GM23338 (cell line): ENCODE results near the gene EPX. TPM values are rescaled to one million over a fixed set of nuclear protein-coding genes. Genes with fewer than 3 reads are reported as not detected.

ENCODE experiments used
- ATAC-seq: fragments of 200-7000 bp; cut with Tn5 transposase; 3 replicates; pipeline ENCODE4 v1.9.1; 2020
- DNase-seq: peaks from one replicate; pipeline ENCODE4 v3.0.0-alpha.2; 2015; ENCODE audit warnings: low spot score
- H2AFZ ChIP-seq: fragments of 200-600 bp; sonication (generic); 2 replicates; pipeline ENCODE4 v1.8.0; 2016; ENCODE audit warnings: antibody characterized with exemption, mild to moderate bottlenecking, moderate library complexity
- H3F3A ChIP-seq: fragments of 200-600 bp; sonication (generic); replicated peaks from 2 replicates; pipeline ENCODE4 v1.8.0; 2017; ENCODE audit warnings: antibody characterized with exemption, mixed run types, low read depth
- H3K27ac ChIP-seq: fragments of 200-600 bp; sonication (generic); 2 replicates; pipeline ENCODE4 v1.6.1; 2016; ENCODE audit warnings: low read depth
- H3K27me3 ChIP-seq: fragments of 200-600 bp; sonication (generic); 2 replicates; pipeline ENCODE4 v1.8.0; 2016; ENCODE audit warnings: mild to moderate bottlenecking, mixed run types, moderate library complexity; ENCODE audit not compliant: insufficient read depth
- H3K36me3 ChIP-seq: fragments of 200-600 bp; sonication (generic); 2 replicates; pipeline ENCODE4 v1.8.0; 2016; ENCODE audit warnings: mild to moderate bottlenecking; ENCODE audit not compliant: insufficient read depth
- H3K4me1 ChIP-seq: fragments of 200-600 bp; sonication (generic); 2 replicates; pipeline ENCODE4 v1.8.0; 2016; ENCODE audit warnings: mild to moderate bottlenecking, moderate library complexity; ENCODE audit not compliant: insufficient read depth
- H3K4me2 ChIP-seq: fragments of 200-600 bp; sonication (generic); 2 replicates; pipeline ENCODE4 v1.7.1; 2017; ENCODE audit warnings: mixed run types
- H3K4me3 ChIP-seq: fragments of 200-600 bp; sonication (generic); 2 replicates; pipeline ENCODE4 v1.6.1; 2016; ENCODE audit warnings: mixed run types
- H3K79me2 ChIP-seq: fragments of 200-600 bp; sonication (generic); replicated peaks from 2 replicates; pipeline ENCODE4 v1.8.0; 2017; ENCODE audit warnings: mild to moderate bottlenecking; ENCODE audit not compliant: insufficient read depth
- H3K9me2 ChIP-seq: fragments of 200-600 bp; sonication (generic); 2 replicates; pipeline ENCODE4 v1.8.0; 2017; ENCODE audit not compliant: insufficient read depth
- H4K20me1 ChIP-seq: fragments of 200-600 bp; sonication (generic); replicated peaks from 2 replicates; pipeline ENCODE4 v1.8.0; 2017; ENCODE audit warnings: mild to moderate bottlenecking; ENCODE audit not compliant: insufficient read depth
- H3K27ac Mint-ChIP-seq: 2 replicates; pipeline ENCODE4 v1.8.0; 2020; ENCODE audit warnings: inconsistent platforms, mild to moderate bottlenecking, moderate library complexity, mixed read lengths
- H3K27me3 Mint-ChIP-seq: 3 replicates; pipeline ENCODE4 v1.8.0; 2022; ENCODE audit warnings: low read depth, mild to moderate bottlenecking, moderate library complexity, mixed read lengths, inconsistent platforms; ENCODE audit not compliant: insufficient read depth, poor library complexity
- H3K36me3 Mint-ChIP-seq: 3 replicates; pipeline ENCODE4 v1.8.0; 2021; ENCODE audit warnings: low read depth, mild to moderate bottlenecking, inconsistent platforms, moderate library complexity, mixed read lengths
- H3K4me1 Mint-ChIP-seq: 3 replicates; pipeline ENCODE4 v1.8.0; 2020; ENCODE audit warnings: mild to moderate bottlenecking, inconsistent platforms, mixed read lengths
- H3K4me3 Mint-ChIP-seq: 3 replicates; pipeline ENCODE4 v1.8.0; 2021; ENCODE audit warnings: moderate library complexity, mild to moderate bottlenecking, inconsistent platforms, mixed read lengths
- H3K9me3 Mint-ChIP-seq: 3 replicates; pipeline ENCODE4 v1.8.0; 2020; ENCODE audit warnings: moderate library complexity, mild to moderate bottlenecking, inconsistent platforms, mixed read lengths
- EZH2 ChIP-seq: fragments of 200-600 bp; sonication (generic); IDR thresholded peaks from one replicate; pipeline ENCODE4 v1.8.0; 2017; ENCODE audit warnings: antibody characterized with exemption, mild to moderate bottlenecking, low read depth; ENCODE audit not compliant: unreplicated experiment
- JUNB ChIP-seq: IDR thresholded peaks from one replicate; pipeline ENCODE4 v1.6.1; 2016; ENCODE audit warnings: antibody characterized with exemption; ENCODE audit not compliant: unreplicated experiment
- NANOG ChIP-seq: IDR thresholded peaks from 2 replicates; pipeline ENCODE4 v1.6.1; 2016; ENCODE audit warnings: antibody characterized with exemption, borderline replicate concordance
- POLR2AphosphoS5 ChIP-seq: IDR thresholded peaks from 2 replicates; pipeline ENCODE4 v1.6.1; 2016; ENCODE audit warnings: antibody characterized with exemption, low read depth
- STAT1 ChIP-seq: IDR thresholded peaks from one replicate; pipeline ENCODE4 v1.6.1; 2016; ENCODE audit warnings: antibody characterized with exemption; ENCODE audit not compliant: unreplicated experiment
- ZNF114 ChIP-seq: fragments of 250-450 bp; sonication (Bioruptor Pico); IDR thresholded peaks from 2 replicates; pipeline ENCODE4 v1.5.0; 2020; ENCODE audit warnings: mild to moderate bottlenecking, moderate library complexity
- ZNF331 ChIP-seq: fragments of 250-450 bp; sonication (Bioruptor Pico); IDR thresholded peaks from 2 replicates; pipeline ENCODE4 v1.5.0; 2020; ENCODE audit warnings: low read depth, mild to moderate bottlenecking, moderate library complexity
- polyA plus RNA-seq: library from polyadenylated mRNA; unstranded; fragments of >200 nt; fragmentation: Nextera tagmentation; extraction: Ambion mirVana; gene quantifications from 2 replicates; pipeline ENCODE4 v1.2.1, GENCODE V29; 2016
- total RNA-seq: library from RNA; depleted of rRNA; stranded (reverse); fragments of >200 nt; shearing (Covaris generic); gene quantifications from 2 replicates; pipeline ENCODE4 v1.2.3, GENCODE V29; 2014
- TF ChIP-seq, protein P1 (sequence below): fragments of 250-450 bp; sonication (Bioruptor Pico); IDR thresholded peaks from 2 replicates; pipeline ENCODE4 v1.5.0; 2020; ENCODE audit warnings: mild to moderate bottlenecking, moderate library complexity
- TF ChIP-seq, protein P2 (sequence below), 2 experiments: fragments of 200-600 bp in 1 of 2; sonication (generic) in 1 of 2; conservative IDR thresholded peaks; 2 replicates each; pipeline versions ENCODE4 v1.5.1 to v1.6.1; 2016 to 2017; ENCODE audit warnings: antibody characterized with exemption in 2 of 2, low read depth in 2 of 2, mild to moderate bottlenecking in 2 of 2, moderate library complexity in 1 of 2

EPX gene
- total and polyA plus RNA-seq, 2 experiments from 2014 or later = 0.10 TPM; not detected in 1

DNA sequence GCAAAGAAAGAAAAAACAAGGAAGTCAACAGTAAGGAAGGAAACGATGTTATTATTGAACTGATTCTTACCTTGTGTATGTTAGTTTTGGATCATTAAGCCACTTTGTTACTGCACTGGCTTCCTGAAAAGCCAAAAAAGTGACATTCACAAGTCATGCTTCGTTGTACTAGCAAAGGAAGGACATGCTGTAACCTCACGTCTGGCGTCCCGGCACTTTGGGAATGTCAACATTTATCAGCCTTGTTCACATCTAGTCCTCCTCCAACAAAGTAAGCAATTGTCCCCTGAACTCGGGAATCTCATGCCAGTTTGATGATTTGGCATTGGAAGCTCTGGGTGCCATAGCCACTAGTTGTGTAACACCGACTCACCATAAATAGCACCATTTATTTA lies 27.3 kb downstream of the EPX start (continued):
- TF ChIP-seq, protein P1, sequence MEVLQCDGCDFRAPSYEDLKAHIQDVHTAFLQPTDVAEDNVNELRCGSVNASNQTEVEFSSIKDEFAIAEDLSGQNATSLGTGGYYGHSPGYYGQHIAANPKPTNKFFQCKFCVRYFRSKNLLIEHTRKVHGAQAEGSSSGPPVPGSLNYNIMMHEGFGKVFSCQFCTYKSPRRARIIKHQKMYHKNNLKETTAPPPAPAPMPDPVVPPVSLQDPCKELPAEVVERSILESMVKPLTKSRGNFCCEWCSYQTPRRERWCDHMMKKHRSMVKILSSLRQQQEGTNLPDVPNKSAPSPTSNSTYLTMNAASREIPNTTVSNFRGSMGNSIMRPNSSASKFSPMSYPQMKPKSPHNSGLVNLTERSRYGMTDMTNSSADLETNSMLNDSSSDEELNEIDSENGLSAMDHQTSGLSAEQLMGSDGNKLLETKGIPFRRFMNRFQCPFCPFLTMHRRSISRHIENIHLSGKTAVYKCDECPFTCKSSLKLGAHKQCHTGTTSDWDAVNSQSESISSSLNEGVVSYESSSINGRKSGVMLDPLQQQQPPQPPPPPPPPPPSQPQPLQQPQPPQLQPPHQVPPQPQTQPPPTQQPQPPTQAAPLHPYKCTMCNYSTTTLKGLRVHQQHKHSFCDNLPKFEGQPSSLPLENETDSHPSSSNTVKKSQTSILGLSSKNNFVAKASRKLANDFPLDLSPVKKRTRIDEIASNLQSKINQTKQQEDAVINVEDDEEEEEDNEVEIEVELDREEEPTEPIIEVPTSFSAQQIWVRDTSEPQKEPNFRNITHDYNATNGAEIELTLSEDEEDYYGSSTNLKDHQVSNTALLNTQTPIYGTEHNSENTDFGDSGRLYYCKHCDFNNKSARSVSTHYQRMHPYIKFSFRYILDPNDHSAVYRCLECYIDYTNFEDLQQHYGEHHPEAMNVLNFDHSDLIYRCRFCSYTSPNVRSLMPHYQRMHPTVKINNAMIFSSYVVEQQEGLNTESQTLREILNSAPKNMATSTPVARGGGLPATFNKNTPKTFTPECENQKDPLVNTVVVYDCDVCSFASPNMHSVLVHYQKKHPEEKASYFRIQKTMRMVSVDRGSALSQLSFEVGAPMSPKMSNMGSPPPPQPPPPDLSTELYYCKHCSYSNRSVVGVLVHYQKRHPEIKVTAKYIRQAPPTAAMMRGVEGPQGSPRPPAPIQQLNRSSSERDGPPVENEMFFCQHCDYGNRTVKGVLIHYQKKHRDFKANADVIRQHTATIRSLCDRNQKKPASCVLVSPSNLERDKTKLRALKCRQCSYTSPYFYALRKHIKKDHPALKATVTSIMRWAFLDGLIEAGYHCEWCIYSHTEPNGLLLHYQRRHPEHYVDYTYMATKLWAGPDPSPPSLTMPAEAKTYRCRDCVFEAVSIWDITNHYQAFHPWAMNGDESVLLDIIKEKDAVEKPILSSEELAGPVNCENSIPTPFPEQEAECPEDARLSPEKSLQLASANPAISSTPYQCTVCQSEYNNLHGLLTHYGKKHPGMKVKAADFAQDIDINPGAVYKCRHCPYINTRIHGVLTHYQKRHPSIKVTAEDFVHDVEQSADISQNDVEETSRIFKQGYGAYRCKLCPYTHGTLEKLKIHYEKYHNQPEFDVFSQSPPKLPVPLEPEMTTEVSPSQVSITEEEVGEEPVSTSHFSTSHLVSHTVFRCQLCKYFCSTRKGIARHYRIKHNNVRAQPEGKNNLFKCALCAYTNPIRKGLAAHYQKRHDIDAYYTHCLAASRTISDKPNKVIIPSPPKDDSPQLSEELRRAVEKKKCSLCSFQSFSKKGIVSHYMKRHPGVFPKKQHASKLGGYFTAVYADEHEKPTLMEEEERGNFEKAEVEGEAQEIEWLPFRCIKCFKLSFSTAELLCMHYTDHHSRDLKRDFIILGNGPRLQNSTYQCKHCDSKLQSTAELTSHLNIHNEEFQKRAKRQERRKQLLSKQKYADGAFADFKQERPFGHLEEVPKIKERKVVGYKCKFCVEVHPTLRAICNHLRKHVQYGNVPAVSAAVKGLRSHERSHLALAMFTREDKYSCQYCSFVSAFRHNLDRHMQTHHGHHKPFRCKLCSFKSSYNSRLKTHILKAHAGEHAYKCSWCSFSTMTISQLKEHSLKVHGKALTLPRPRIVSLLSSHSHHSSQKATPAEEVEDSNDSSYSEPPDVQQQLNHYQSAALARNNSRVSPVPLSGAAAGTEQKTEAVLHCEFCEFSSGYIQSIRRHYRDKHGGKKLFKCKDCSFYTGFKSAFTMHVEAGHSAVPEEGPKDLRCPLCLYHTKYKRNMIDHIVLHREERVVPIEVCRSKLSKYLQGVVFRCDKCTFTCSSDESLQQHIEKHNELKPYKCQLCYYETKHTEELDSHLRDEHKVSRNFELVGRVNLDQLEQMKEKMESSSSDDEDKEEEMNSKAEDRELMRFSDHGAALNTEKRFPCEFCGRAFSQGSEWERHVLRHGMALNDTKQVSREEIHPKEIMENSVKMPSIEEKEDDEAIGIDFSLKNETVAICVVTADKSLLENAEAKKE (CRISPR knock-in tag) = no peak

DNA sequence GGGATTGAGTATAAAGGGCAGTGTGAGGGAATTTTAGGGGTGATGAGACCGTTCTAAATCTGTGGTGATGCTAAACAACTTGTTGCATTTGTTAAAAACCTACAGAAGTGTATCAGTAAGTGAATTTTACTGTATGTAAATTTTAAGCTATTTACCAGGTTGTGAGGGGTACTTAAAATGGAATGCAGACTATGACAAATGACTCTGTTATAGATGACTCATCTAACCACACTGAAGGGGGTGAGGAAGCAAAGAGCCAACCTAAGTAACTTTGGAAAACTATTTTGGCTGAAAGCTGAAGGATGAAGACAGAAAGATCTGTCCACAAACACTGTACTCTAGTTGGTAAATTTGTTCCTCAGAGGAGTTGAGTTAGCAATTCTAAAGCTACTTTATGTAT lies 31.8 kb downstream of the EPX start:
- Histone ChIP-seq H4K20me1 (no peaks in the 10 kb centered on the region), H3K9me2 (0 out of 2 replicates have a peak, but pooled peaks cover 6% of the 10 kb centered on the region), H3K79me2 (no peaks in the 10 kb centered on the region), H3K27ac (no peak overlapping the region), H3F3A (no peaks in the 10 kb centered on the region), H3K36me3 (no peaks in the 10 kb centered on the region), H3K4me3 (no peak overlapping the region), H3K4me1 (peaks cover 10% of the 10 kb centered on the region), H2AFZ (no peak overlapping the region), H3K27me3 (peaks cover 4% of the 10 kb centered on the region; the same call in 1 of the 2 replicates), H3K4me2 (no peak overlapping the region)
- no peak for DNase-seq
- H3K27ac Mint-ChIP-seq = no peak overlapping the region
- peaks cover 11% of the 10 kb centered on the region for H3K4me1 Mint-ChIP-seq
- peaks cover 4% of the 10 kb centered on the region; the same call in 2 of the 3 replicates for H3K9me3 Mint-ChIP-seq
- H3K27me3 Mint-ChIP-seq = peaks cover 2% of the 10 kb centered on the region
- H3K36me3 Mint-ChIP-seq = no peaks in the 10 kb centered on the region
- no peak overlapping the region for H3K4me3 Mint-ChIP-seq
- ATAC-seq = no peak
- TF ChIP-seq NANOG = no peak
- TF ChIP-seq JUNB = no peak
- TF ChIP-seq ZNF114 (CRISPR knock-in tag) = no peak
- no peak for TF ChIP-seq EZH2
- no peak for TF ChIP-seq STAT1
- TF ChIP-seq POLR2AphosphoS5 = no peak
- TF ChIP-seq, protein P2, sequence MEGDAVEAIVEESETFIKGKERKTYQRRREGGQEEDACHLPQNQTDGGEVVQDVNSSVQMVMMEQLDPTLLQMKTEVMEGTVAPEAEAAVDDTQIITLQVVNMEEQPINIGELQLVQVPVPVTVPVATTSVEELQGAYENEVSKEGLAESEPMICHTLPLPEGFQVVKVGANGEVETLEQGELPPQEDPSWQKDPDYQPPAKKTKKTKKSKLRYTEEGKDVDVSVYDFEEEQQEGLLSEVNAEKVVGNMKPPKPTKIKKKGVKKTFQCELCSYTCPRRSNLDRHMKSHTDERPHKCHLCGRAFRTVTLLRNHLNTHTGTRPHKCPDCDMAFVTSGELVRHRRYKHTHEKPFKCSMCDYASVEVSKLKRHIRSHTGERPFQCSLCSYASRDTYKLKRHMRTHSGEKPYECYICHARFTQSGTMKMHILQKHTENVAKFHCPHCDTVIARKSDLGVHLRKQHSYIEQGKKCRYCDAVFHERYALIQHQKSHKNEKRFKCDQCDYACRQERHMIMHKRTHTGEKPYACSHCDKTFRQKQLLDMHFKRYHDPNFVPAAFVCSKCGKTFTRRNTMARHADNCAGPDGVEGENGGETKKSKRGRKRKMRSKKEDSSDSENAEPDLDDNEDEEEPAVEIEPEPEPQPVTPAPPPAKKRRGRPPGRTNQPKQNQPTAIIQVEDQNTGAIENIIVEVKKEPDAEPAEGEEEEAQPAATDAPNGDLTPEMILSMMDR (conservative IDR thresholded peaks at IDR 0.05; ENCODE audit: low read depth in 2 of 2) = no peak
- no peak for TF ChIP-seq ZNF331
- TF ChIP-seq, protein P1 (CRISPR knock-in tag) = no peak
